Motor neuron (in vitro differentiated cells): ENCODE results near the gene EPS8. TPM values are rescaled to one million over a fixed set of nuclear protein-coding genes. Genes with fewer than 3 reads are reported as not detected.

Source experiments
- ATAC-seq, 8 experiments: fragments of 200-7000 bp; cut with Tn5 transposase; replicated peaks in 6 of 8; 2 replicates each; pipeline ENCODE4 v1.8.0; 2021; ENCODE audit warnings: mild to moderate bottlenecking in 8 of 8, moderate library complexity in 8 of 8
- H3K27ac ChIP-seq, 2 donors: fragments of 250-450 bp; sonication (Bioruptor Pico); 2 replicates each; pipeline ENCODE4 v1.9.0; 2021; ENCODE audit warnings: antibody characterized with exemption in 2 of 2, mild to moderate bottlenecking in 2 of 2, moderate library complexity in 1 of 2
- H3K4me1 ChIP-seq, 2 donors: fragments of 250-450 bp; sonication (Bioruptor Pico); replicated peaks in 1 of 2; 2 replicates each; pipeline ENCODE4 v1.6.1; 2021; ENCODE audit warnings: antibody characterized with exemption in 2 of 2, mild to moderate bottlenecking in 2 of 2, moderate library complexity in 1 of 2
- H3K4me3 ChIP-seq, 5 donors: fragments of 250-450 bp; sonication (Bioruptor Pico); 2 replicates each; pipeline ENCODE4 v1.9.0; 2021; ENCODE audit warnings: antibody characterized with exemption in 5 of 5, mild to moderate bottlenecking in 5 of 5, moderate library complexity in 4 of 5
- WGBS, 10 experiments: fragments of 450-650 bp; shearing (Covaris generic); methylation state at CpG; one replicate each; pipeline ENCODE4 v1.0.0; 2022; 5-methylcytosine and 5-hydroxymethylcytosine counted together
- in situ Hi-C, 9 experiments: fragments of 400-800 bp; cut with MboI; loops; one replicate each; pipeline ENCODE4 v1.15.0; 2021; ENCODE audit warnings: low sequenced_read_pairs in 9 of 9, low pct_unique_long_range_greater_than_20kb in 2 of 9; ENCODE audit not compliant: unreplicated experiment in 9 of 9
- total RNA-seq, 8 experiments: library from RNA; unstranded; fragments of 300-600 nt; gene quantifications; 2 replicates each; pipeline versions ENCODE4 v1.2.3 to v1.2.4, GENCODE V29; 2022

Gene EPS8
- total RNA-seq, 8 experiments from 2014 or later, result 7.8 to 84.5 (median 16.6) TPM

- Histone ChIP-seq H3K27ac (no peak overlapping the region), H3K4me3 (no peak overlapping the region), H3K4me1 (no peaks in the 10 kb centered on the region)
- in situ Hi-C loops, result no loop called here
- ATAC-seq, result no peak
- WGBS, 10 experiments, result 75 to 100% (median 97%) methylated on average over 2 to 3 of the region's 3 CpGs; no CpG with 5 or more reads in 2 of the 10 experiments
These were observed 50.7 kb downstream of the EPS8 start for GRCh38 chr12:15738438-15739015.

DNA sequence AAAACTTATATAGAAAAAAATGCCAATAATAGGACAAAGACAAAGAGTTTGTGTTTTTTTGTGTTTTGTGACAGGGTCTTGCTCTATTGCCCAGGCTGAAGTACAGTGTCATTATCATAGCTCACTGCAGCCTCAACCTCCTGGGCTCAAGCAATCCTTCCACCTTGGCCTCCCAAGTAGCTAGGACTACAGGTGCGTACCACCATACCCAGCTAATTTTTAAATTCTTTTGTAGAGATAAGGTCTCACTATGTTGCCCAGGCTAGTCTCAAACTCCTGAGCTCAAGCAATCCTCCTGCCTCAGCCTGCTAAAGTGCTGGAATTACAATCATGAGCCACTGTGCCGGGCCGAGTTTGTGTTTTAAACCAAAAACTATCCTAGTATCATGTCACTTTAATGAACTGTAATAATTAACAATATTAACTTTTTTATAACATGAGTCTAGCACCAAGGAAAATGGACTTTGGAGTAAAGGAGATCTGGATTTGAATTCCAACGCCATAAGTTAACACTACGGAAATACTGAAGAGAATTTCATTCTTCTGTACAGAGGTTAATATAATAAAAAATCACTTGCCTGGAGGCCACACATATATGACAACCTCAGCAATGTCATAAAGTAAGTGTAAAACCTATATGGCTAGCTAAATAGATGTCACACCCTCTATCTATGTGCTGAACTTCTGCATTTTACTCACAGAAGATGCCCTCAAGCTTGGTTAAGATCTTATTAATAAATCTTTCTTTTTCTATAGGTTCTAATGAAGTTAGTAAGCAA lies 53.2 kb downstream of the EPS8 start:
- Histone ChIP-seq H3K4me3 (no peak overlapping the region), H3K4me1 (no peaks in the 10 kb centered on the region), H3K27ac (no peak overlapping the region)
- in situ Hi-C loops, result no loop called here
- ATAC-seq, result no peak
- WGBS, 10 experiments, result 83 to 100% (median 94%) methylated on average over 2 to 5 of the region's 5 CpGs

- Histone ChIP-seq H3K27ac (no peak overlapping the region), H3K4me3 (no peak overlapping the region), H3K4me1 (peaks cover 0 to 4% of the 10 kb centered on the region in 2 donors)
- WGBS, 10 experiments, result 0 to 100% (median 65%) methylated on average over 1 to 3 of the region's 3 CpGs; no CpG with 5 or more reads in 3 of the 10 experiments
- no peak for ATAC-seq
- in situ Hi-C loops, result no loop called here
These were observed 56.1 kb downstream of the EPS8 start for GRCh38 chr12:15733136-15733535.

- Histone ChIP-seq H3K4me3 (no peak overlapping the region), H3K27ac (no peak overlapping the region), H3K4me1 (peaks cover 0 to 5% of the 10 kb centered on the region in 2 donors)
- 13 to 92% (median 40%) methylated on average over 2 to 6 of the region's 6 CpGs for WGBS, 10 experiments
- peak in 2 of 8 experiments; percentile 28 to 36 for ATAC-seq
- in situ Hi-C loops, result no loop called here
These were observed 56.7 kb downstream of the EPS8 start for GRCh38 chr12:15732341-15733061.

DNA sequence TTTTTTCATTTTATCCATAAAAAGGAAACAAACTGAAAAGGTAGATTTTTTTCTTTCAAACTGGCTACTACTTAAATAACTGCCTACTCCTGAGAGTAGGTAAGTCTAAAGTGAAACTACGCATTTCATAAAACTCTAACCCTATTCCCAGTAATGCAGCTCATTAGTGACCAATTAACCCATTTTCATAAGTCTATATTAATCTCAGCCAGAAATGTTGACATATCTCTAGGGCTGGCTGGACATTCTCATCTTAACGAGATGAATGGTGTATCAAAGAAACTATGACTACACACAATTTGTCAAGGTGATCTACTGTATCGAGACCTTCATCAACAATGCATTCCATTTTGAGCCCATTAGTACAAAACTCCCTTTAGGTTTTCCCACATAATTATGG lies 57.2 kb downstream of the EPS8 start:
- Histone ChIP-seq H3K4me3 (no peak overlapping the region), H3K27ac (no peak overlapping the region), H3K4me1 (peaks cover 0 to 5% of the 10 kb centered on the region in 2 donors)
- in situ Hi-C loops, result no loop called here
- 93 to 100% (median 97%) methylated on average over 1 to 3 of the region's 3 CpGs; no CpG with 5 or more reads in 1 of the 10 experiments for WGBS, 10 experiments
- ATAC-seq, result no peak

GRCh38 chr12:15729097-15729496 lies 60.1 kb downstream of the EPS8 start:
- in situ Hi-C loops, result no loop called here
- 71 to 100% (median 97%) methylated on average over 2 to 4 of the region's 4 CpGs for WGBS, 10 experiments
- ATAC-seq, result no peak
- no peak overlapping the region for H3K4me3 ChIP-seq
- no peak overlapping the region for H3K27ac ChIP-seq
- peaks cover 0 to 5% of the 10 kb centered on the region in 2 donors for H3K4me1 ChIP-seq

- 17 to 79% (median 45%) methylated on average over 1 to 5 of the region's 5 CpGs; no CpG with 5 or more reads in 1 of the 10 experiments for WGBS, 10 experiments
- H3K27ac ChIP-seq, result no peak overlapping the region
- ATAC-seq, result peak in 5 of 8 experiments; percentile 61 to 75 (median 68)
- peaks cover 0 to 5% of the 10 kb centered on the region in 2 donors for H3K4me1 ChIP-seq
- H3K4me3 ChIP-seq, result no peak overlapping the region
- in situ Hi-C loops, result no loop called here
These were observed 61.0 kb downstream of the EPS8 start for GRCh38 chr12:15728118-15728598.

DNA sequence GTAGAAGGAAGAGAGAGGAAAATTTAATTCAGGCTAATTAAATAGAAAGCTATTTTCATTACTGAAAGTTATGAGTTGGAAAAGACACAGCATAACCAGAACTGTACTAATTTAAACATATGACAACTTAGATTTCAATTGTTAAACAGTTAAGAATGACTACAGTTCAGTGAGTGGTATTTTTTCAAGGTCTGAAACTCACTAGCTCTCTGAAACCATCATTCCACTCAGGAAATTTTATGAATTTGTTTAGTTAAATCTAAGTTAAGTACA lies 62.4 kb downstream of the EPS8 start:
- in situ Hi-C loops, result no loop called here
- no peak overlapping the region for H3K4me3 ChIP-seq
- H3K27ac ChIP-seq, result no peak overlapping the region
- H3K4me1 ChIP-seq, result peaks cover 0 to 5% of the 10 kb centered on the region in 2 donors
- peak in 2 of 8 experiments; percentile 50 to 51 for ATAC-seq

DNA sequence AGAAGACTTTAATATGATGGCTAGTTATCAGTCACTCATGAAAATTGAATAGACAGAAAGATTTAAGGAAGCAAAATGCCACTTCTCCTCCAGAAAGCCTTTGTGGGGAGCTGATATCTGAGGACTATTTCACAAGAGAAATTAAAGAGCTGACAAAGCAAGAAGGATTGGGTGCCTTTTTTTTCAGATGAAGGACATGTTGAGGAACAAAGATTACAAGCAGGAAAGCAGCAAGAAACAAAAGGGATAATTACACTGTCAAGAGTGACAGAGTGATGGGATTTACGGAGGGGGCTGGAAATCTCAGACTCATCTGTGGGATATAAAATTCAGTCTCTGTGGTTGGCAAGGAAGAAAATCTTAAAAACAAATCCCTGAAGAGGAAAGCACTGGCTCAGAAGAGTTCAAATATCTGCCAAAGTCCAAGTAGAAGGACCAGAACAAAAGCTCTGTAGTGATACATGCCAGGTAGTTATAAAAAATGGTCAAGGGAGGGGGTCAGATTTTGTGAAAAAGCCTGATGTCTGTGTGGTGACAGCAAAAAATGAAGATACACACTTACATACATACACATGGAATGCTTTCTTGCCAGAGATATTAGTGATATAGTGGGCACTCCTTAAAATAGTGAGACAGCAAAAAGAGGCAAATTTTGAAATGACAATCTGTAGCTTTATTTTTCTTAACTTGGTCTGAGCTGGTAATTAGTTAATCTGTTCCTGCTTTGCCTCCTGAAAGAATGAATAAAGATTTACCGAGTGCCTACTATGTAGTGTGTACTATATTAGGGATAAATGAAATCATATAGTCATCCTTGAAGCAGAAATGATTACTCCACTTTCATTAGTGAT lies 62.9 kb downstream of the EPS8 start:
- H3K4me1 ChIP-seq, result peaks cover 0 to 5% of the 10 kb centered on the region in 2 donors
- peak in 2 of 8 experiments; percentile 65 to 73 for ATAC-seq
- H3K4me3 ChIP-seq, result no peak overlapping the region
- no peak overlapping the region for H3K27ac ChIP-seq
- in situ Hi-C loops, result no loop called here
- WGBS, 10 experiments, result 0 to 67% (median 53%) methylated on average over 1 to 2 of the region's 2 CpGs; no CpG with 5 or more reads in 2 of the 10 experiments

- H3K4me3 ChIP-seq, result no peak overlapping the region
- no peak overlapping the region for H3K27ac ChIP-seq
- peaks cover 4 to 7% of the 10 kb centered on the region in 2 donors for H3K4me1 ChIP-seq
- no peak for ATAC-seq
- WGBS, 10 experiments, result 91 to 100% (median 100%) methylated on average over 1 of the region's 1 CpG; no CpG with 5 or more reads in 6 of the 10 experiments
- in situ Hi-C loops, result no loop called here
These were observed 66.2 kb downstream of the EPS8 start for GRCh38 chr12:15722951-15723350.

GRCh38 chr12:15721316-15722115 lies 67.7 kb downstream of the EPS8 start:
- WGBS, 10 experiments, result 28 to 94% (median 88%) methylated on average over 3 to 4 of the region's 4 CpGs; no CpG with 5 or more reads in 2 of the 10 experiments
- ATAC-seq, result no peak
- in situ Hi-C loops, result no loop called here
- Histone ChIP-seq H3K4me3 (no peak overlapping the region), H3K27ac (no peak overlapping the region), H3K4me1 (peaks cover 4 to 7% of the 10 kb centered on the region in 2 donors)

DNA sequence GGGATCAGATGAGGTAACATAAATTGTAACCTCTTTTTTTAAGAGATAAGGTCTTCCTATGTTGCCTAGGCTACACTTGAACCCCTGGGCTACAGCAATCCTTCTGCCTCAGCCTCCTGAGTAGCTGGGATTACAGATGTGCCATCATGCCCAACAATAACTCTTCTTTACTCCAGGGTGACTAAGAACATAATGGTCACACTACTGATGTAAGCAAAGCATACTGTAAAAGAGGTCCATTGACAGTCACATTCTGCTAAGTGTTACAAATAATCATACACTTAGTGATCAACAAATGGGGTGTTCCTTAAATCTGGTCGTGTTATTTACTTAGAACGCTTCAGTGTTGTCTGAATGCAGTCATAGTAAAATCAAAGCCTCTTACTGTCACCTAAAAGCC lies 68.9 kb downstream of the EPS8 start:
- in situ Hi-C loops, result no loop called here
- ATAC-seq, result peak in 3 of 8 experiments; percentile 33 to 86 (median 45)
- Histone ChIP-seq H3K4me1 (peaks cover 4 to 7% of the 10 kb centered on the region in 2 donors), H3K27ac (no peak overlapping the region), H3K4me3 (no peak overlapping the region)
- WGBS, 10 experiments, result 35 to 100% (median 83%) methylated on average over 1 to 2 of the region's 2 CpGs; no CpG with 5 or more reads in 3 of the 10 experiments
